RKO (cell line): Measurements from ENCODE around the gene ATP2C1.
"Not testable (repeated sequence)": the region's sequence is repeated elsewhere in the genome, so short reads cannot be mapped to it uniquely, and the experiment has no call there.

Source experiments
- DNase-seq: peaks from one replicate; pipeline ENCODE4 v3.0.0-alpha.2; 2016; ENCODE audit warnings: low spot score

The ATP2C1 gene

GRCh38 chr3:131042271-131042985, 148.5 kb downstream of the ATP2C1 start:
- DNase-seq, result not testable (repeated sequence)

- no peak for DNase-seq
Observed at GRCh38 chr3:131047582-131047981, 153.7 kb downstream of the ATP2C1 start.

GRCh38 chr3:131048030-131048429, 154.1 kb downstream of the ATP2C1 start:
- DNase-seq, result no peak

GRCh38 chr3:131050001-131050400, 156.1 kb downstream of the ATP2C1 start:
- DNase-seq, result no peak

GRCh38 chr3:131053043-131053859, 159.4 kb downstream of the ATP2C1 start:
- peak; percentile 11 for DNase-seq
